H1 (cell line): ENCODE results near the gene CTSA. TPM values are rescaled to one million over a fixed set of nuclear protein-coding genes. Genes with fewer than 3 reads are reported as not detected.

Experiments
- CTCF ChIA-PET: fragments of 300-600 bp; sonication (Branson Sonifier 250); formaldehyde crosslinking; loops from one replicate; lab custom pipeline; 2021; ENCODE audit not compliant: partially characterized antibody; lab: Charles Lee
- POLR2A ChIA-PET: fragments of 300-600 bp; sonication (Branson Sonifier 250); formaldehyde crosslinking; loops from one replicate; lab custom pipeline; 2021; ENCODE audit warnings: inconsistent platforms; ENCODE audit not compliant: partially characterized antibody; lab: Charles Lee
- DNase-seq, 2 experiments: peaks; one replicate each; pipeline versions ENCODE4 v3.0.0 to v3.0.0-alpha.2; 2010 to 2022; ENCODE audit warnings: low spot score in 2 of 2, low read depth in 1 of 2, mixed read lengths in 1 of 2
- FAIRE-seq: peaks from 2 replicates; lab custom pipeline; 2011; peaks lifted over from hg19 to GRCh38; lab: Jason Lieb, UNC
- H2AFZ ChIP-seq: 2 replicates; pipeline ENCODE4 v1.8.1; 2012; ENCODE audit warnings: low read length, inconsistent platforms
- H2AK5ac ChIP-seq: 2 replicates; pipeline ENCODE4 v1.6.1; 2013; ENCODE audit warnings: low read depth, low read length
- H2BK120ac ChIP-seq: replicated peaks from 2 replicates; pipeline ENCODE3; 2013; ENCODE audit warnings: low read depth, low read length, inconsistent platforms
- H2BK12ac ChIP-seq: 2 replicates; pipeline ENCODE4 v1.6.1; 2013; ENCODE audit warnings: low read depth, low read length
- H2BK15ac ChIP-seq: 2 replicates; pipeline ENCODE4 v1.6.1; 2013; ENCODE audit warnings: low read length
- H2BK20ac ChIP-seq: 2 replicates; pipeline ENCODE4 v1.6.1; 2013; ENCODE audit warnings: low read length
- H2BK5ac ChIP-seq: 2 replicates; pipeline ENCODE4 v1.6.1; 2013; ENCODE audit warnings: low read depth, low read length
- H3K14ac ChIP-seq: 2 replicates; pipeline ENCODE4 v1.6.1; 2013; ENCODE audit warnings: inconsistent platforms; ENCODE audit not compliant: insufficient read length
- H3K18ac ChIP-seq: 2 replicates; pipeline ENCODE4 v1.6.1; 2013; ENCODE audit warnings: low read length; ENCODE audit errors: extremely low read depth
- H3K23ac ChIP-seq: 2 replicates; pipeline ENCODE4 v1.6.1; 2013; ENCODE audit warnings: inconsistent platforms; ENCODE audit not compliant: insufficient read length
- H3K23me2 ChIP-seq: 2 replicates; pipeline ENCODE4 v1.6.1; 2013; ENCODE audit warnings: low read depth, low read length
- H3K27ac ChIP-seq: 2 replicates; pipeline ENCODE4 v1.6.1; 2011; ENCODE audit warnings: low read depth, low read length, inconsistent platforms
- H3K27me3 ChIP-seq, 4 experiments: replicated peaks in 1 of 4; 1 replicate in 1 of 4; 2 replicates in 3 of 4; pipeline versions ENCODE4 v1.6.1 to v1.8.1; 2011 to 2013; ENCODE audit warnings: low read length in 3 of 4, mild to moderate bottlenecking in 3 of 4, inconsistent platforms in 2 of 4, mixed read lengths in 2 of 4, moderate library complexity in 1 of 4; ENCODE audit not compliant: control insufficient read depth in 3 of 4, insufficient read depth in 3 of 4; ENCODE audit errors: extremely low read depth in 1 of 4
- H3K36me3 ChIP-seq, 4 experiments: 2 replicates each; pipeline versions ENCODE4 v1.6.1 to v1.8.1; 2011 to 2013; ENCODE audit warnings: mild to moderate bottlenecking in 4 of 4, low read length in 3 of 4, moderate library complexity in 2 of 4, control low read depth in 1 of 4, inconsistent platforms in 1 of 4; ENCODE audit not compliant: insufficient read depth in 4 of 4, control insufficient read depth in 2 of 4
- H3K4ac ChIP-seq: replicated peaks from 2 replicates; pipeline ENCODE3; 2013; ENCODE audit warnings: low read length, low read depth, mixed read lengths, inconsistent platforms; ENCODE audit not compliant: insufficient read length
- H3K4me1 ChIP-seq, 4 experiments: replicated peaks in 1 of 4; 1 replicate in 1 of 4; 2 replicates in 3 of 4; pipeline versions ENCODE4 v1.6.1 to v1.8.1; 2011 to 2013; ENCODE audit warnings: low read length in 3 of 4, inconsistent platforms in 2 of 4, mixed read lengths in 1 of 4; ENCODE audit not compliant: insufficient read depth in 4 of 4, control insufficient read depth in 3 of 4
- H3K4me2 ChIP-seq, 2 experiments: 2 replicates each; pipeline versions ENCODE4 v1.6.1 to v1.8.1; 2011 to 2013; ENCODE audit warnings: low read depth in 2 of 2, low read length in 2 of 2, control low read depth in 1 of 2, inconsistent platforms in 1 of 2, mild to moderate bottlenecking in 1 of 2; ENCODE audit not compliant: insufficient read depth in 1 of 2
- H3K4me3 ChIP-seq, 4 experiments: fragments of 200-600, 300-600 bp in 1 of 4; sonication (generic), shearing (Covaris generic), sonication (Bioruptor Twin) in 1 of 4; 2 replicates each; pipeline versions ENCODE4 v1.5.1 to v1.8.1; 2011 to 2016; ENCODE audit warnings: low read length in 4 of 4, low read depth in 3 of 4, control low read depth in 2 of 4, inconsistent platforms in 2 of 4, mild to moderate bottlenecking in 2 of 4, mixed read lengths in 1 of 4, moderate library complexity in 1 of 4; ENCODE audit not compliant: insufficient read depth in 2 of 4; ENCODE audit errors: extremely low read depth in 1 of 4
- H3K56ac ChIP-seq: replicated peaks from 2 replicates; pipeline ENCODE3; 2013; ENCODE audit warnings: low read depth, mild to moderate bottlenecking, mixed read lengths, low read length, inconsistent platforms; ENCODE audit not compliant: insufficient read length
- H3K79me1 ChIP-seq: 2 replicates; pipeline ENCODE4 v1.6.1; 2013; ENCODE audit warnings: low read depth, low read length, control low read depth
- H3K79me2 ChIP-seq, 2 experiments: 2 replicates each; pipeline versions ENCODE4 v1.6.1 to v1.8.1; 2012 to 2013; ENCODE audit warnings: low read length in 2 of 2, mild to moderate bottlenecking in 2 of 2, inconsistent platforms in 1 of 2; ENCODE audit not compliant: insufficient read depth in 2 of 2, control insufficient read depth in 1 of 2
- H3K9ac ChIP-seq, 4 experiments: replicated peaks in 1 of 4; 1 replicate in 1 of 4; 2 replicates in 3 of 4; pipeline versions ENCODE4 v1.6.1 to v1.8.1; 2011 to 2013; ENCODE audit warnings: low read depth in 3 of 4, low read length in 3 of 4, control low read depth in 2 of 4, mild to moderate bottlenecking in 2 of 4, moderate library complexity in 2 of 4, inconsistent platforms in 1 of 4; ENCODE audit errors: extremely low read depth in 1 of 4
- H3K9me3 ChIP-seq, 2 experiments: 2 replicates each; pipeline versions ENCODE4 v1.6.1 to v1.8.1; 2012 to 2013; ENCODE audit warnings: mild to moderate bottlenecking in 2 of 2, moderate library complexity in 2 of 2, control low read depth in 1 of 2, inconsistent platforms in 1 of 2, low read depth in 1 of 2, low read length in 1 of 2, mixed read lengths in 1 of 2; ENCODE audit not compliant: insufficient read depth in 2 of 2
- H4K20me1 ChIP-seq, 2 experiments: replicated peaks in 1 of 2; 2 replicates each; pipeline versions ENCODE3 to v1.8.1; 2011 to 2013; ENCODE audit warnings: inconsistent platforms in 2 of 2, low read length in 2 of 2, mild to moderate bottlenecking in 1 of 2; ENCODE audit not compliant: insufficient read depth in 2 of 2, control insufficient read depth in 1 of 2
- H4K5ac ChIP-seq: 2 replicates; pipeline ENCODE4 v1.6.1; 2013; ENCODE audit warnings: low read length, low read depth, mixed read lengths, inconsistent platforms; ENCODE audit not compliant: insufficient read length
- H4K8ac ChIP-seq: 2 replicates; pipeline ENCODE4 v1.8.0; 2013; ENCODE audit warnings: mild to moderate bottlenecking, moderate library complexity, low read length, inconsistent platforms; ENCODE audit not compliant: insufficient read depth; ENCODE audit errors: extremely low read depth
- H4K91ac ChIP-seq: replicated peaks from 2 replicates; pipeline ENCODE3; 2013; ENCODE audit warnings: low read length, mixed read lengths, inconsistent platforms; ENCODE audit not compliant: insufficient read length
- BACH1 ChIP-seq: IDR thresholded peaks from 2 replicates; pipeline ENCODE4 v1.6.1; 2012; ENCODE audit warnings: low read length, improper control_type of control experiment
- GTF2F1 ChIP-seq: IDR thresholded peaks from 2 replicates; pipeline ENCODE4 v1.6.1; 2012; ENCODE audit warnings: low read depth, low read length, improper control_type of control experiment, borderline replicate concordance
- JUN ChIP-seq: IDR thresholded peaks from 2 replicates; pipeline ENCODE4 v1.6.1; 2011; ENCODE audit warnings: low read depth, mild to moderate bottlenecking, improper control_type of control experiment, low read length
- JUND ChIP-seq: IDR thresholded peaks from 2 replicates; pipeline ENCODE4 v1.6.1; 2011; ENCODE audit warnings: mild to moderate bottlenecking, improper control_type of control experiment, low read length
- SIN3A ChIP-seq, 2 experiments: IDR thresholded peaks in 1 of 2; conservative IDR thresholded peaks in 1 of 2; 2 replicates each; pipeline ENCODE4 v1.6.1; 2011 to 2012; ENCODE audit warnings: low read length in 2 of 2, improper control_type of control experiment in 1 of 2, low read depth in 1 of 2, mild to moderate bottlenecking in 1 of 2
- SRF ChIP-seq: IDR thresholded peaks from 2 replicates; pipeline ENCODE4 v1.6.1; 2011; ENCODE audit warnings: mild to moderate bottlenecking, low read depth, low read length, moderate library complexity
- TCF12 ChIP-seq: IDR thresholded peaks from 2 replicates; pipeline ENCODE4 v1.6.1; 2011; ENCODE audit warnings: low read depth, mild to moderate bottlenecking, low read length
- WGBS, 2 experiments: shearing (Covaris generic) in 1 of 2; methylation state at CpG; one replicate each; pipeline versions ENCODE4 v1.1.6 to v1.1.7; 2013 to 2015; ENCODE audit warnings: low lambda C conversion rate in 2 of 2, mixed read lengths in 2 of 2, inconsistent platforms in 1 of 2, low coverage in 1 of 2, missing lambda C conversion rate in 1 of 2; ENCODE audit not compliant: insufficient replicate concordance in 2 of 2, insufficient coverage in 1 of 2, insufficient read length in 1 of 2; ENCODE audit errors: extremely low coverage in 1 of 2, missing lambda C conversion rate in 1 of 2; 5-methylcytosine and 5-hydroxymethylcytosine counted together
- polyA plus RNA-seq, 7 experiments: library from polyadenylated mRNA; depleted of rRNA in 3 of 7; stranded (reverse) in 5 of 7; unstranded in 2 of 7; fragments of >200 nt in 5 of 7; fragments of 200-250 nt in 2 of 7; gene quantifications; 1 replicate in 5 of 7; 2 replicates in 1 of 7; 4 replicates in 1 of 7; pipeline versions ENCODE4 v1.2.1 to v1.2.3, GENCODE V29; 2011 to 2013; ENCODE audit warnings: missing spikeins in 2 of 7, mixed read lengths in 2 of 7
- total RNA-seq: library from RNA; stranded (reverse); fragmentation: NEBNext Ultra II Directional; extraction: Animal tissue kit (Norgen Biotek cat#: 25700); gene quantifications from 2 replicates; pipeline ENCODE4 v1.2.1, GENCODE V29; 2021
- TF ChIP-seq, protein P1 (sequence below), 3 experiments: IDR thresholded peaks; 1 replicate in 2 of 3; 2 replicates in 1 of 3; pipeline versions ENCODE4 v1.5.1 to v1.6.1; 2011; ENCODE audit warnings: low read length in 3 of 3, mild to moderate bottlenecking in 3 of 3, inconsistent platforms in 2 of 3, low read depth in 1 of 3, moderate library complexity in 1 of 3; ENCODE audit not compliant: insufficient read depth in 1 of 3; ENCODE audit errors: control extremely low read depth in 1 of 3
- TF ChIP-seq, protein P2 (sequence below): IDR thresholded peaks from 2 replicates; pipeline ENCODE4 v1.6.1; 2012; ENCODE audit warnings: low read length, inconsistent platforms

CTSA gene
- total and polyA plus RNA-seq, 2 of the 8 experiments (the other 6 are each of a cell fraction or from before 2014, with no cell fraction given), result 49.7 to 74.0 TPM

DNA sequence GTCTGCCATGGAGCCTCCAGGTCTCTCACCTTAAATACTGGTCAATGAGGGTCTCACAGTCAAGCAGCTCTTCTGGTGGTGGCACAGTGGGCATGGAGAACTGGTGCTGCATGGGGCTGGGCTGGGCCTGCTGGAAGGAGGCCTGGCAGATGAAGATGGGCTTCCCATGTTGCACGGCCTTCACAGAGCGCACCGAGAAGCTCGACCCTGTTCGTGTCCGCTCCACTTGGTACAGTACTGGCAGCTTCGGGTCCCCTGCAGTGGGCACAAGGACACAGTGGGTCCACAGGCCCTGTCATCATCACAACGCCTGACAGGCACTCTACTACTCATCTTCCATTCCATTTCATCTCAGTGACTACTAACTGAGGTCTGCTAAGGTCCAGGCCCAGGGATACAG, 42.7 kb upstream of the CTSA start:
- Histone ChIP-seq H4K5ac (no peak overlapping the region), H4K20me1 (no peaks in the 10 kb centered on the region), H3K56ac (no peak overlapping the region), H3K4ac (no peak overlapping the region), H3K23me2 (no peaks in the 10 kb centered on the region), H3K36me3 (peaks cover 8 to 46% (median 10%) of the 10 kb centered on the region in 4 experiments), H3K79me1 (no peaks in the 10 kb centered on the region), H2BK120ac (no peak overlapping the region), H3K27me3 (no peaks in the 10 kb centered on the region), H4K91ac (no peak overlapping the region), H2BK5ac (0 out of 2 replicates have a peak overlapping the region, but pooled peaks have one; percentile 19), H2BK15ac (0 out of 2 replicates have a peak overlapping the region, but pooled peaks have one; percentile 18), H2AFZ (no peak overlapping the region), H3K4me3 (no peak overlapping the region), H3K9ac (no peak overlapping the region), H2AK5ac (peak overlapping the region; percentile 72; the same call in 1 of the 2 replicates), H3K79me2 (peaks cover 0 to 7% of the 10 kb centered on the region in 2 experiments; a peak in 1 of 4 replicates), H3K27ac (no peak overlapping the region), H2BK12ac (no peak overlapping the region), H3K4me2 (no peak overlapping the region), H2BK20ac (no peak overlapping the region), H3K9me3 (no peaks in the 10 kb centered on the region), H3K4me1 (peaks cover 2 to 6% (median 4%) of the 10 kb centered on the region in 4 experiments; a peak in 5 of 7 replicates), H4K8ac (no peak overlapping the region), H3K18ac (no peak overlapping the region), H3K14ac (no peak overlapping the region), H3K23ac (no peak overlapping the region)
- ChIA-PET CTCF (interaction anchor here (1.0 to 1.4 kb wide), 3 partner anchors 9 to 49 kb away, joined by 3 to 4 read pairs (median 3); no protein-coding TSS in a partner anchor), POLR2A (interaction anchor here (0.5 to 4.5 kb wide), 5 partner anchors 9 to 32 kb away, joined by 3 to 36 read pairs (median 11); partner anchors contain the start of genes SNX21 and ZSWIM1)
- no peak for FAIRE-seq
- WGBS, 2 experiments, result 92% methylated on average over 8 of the region's 8 CpGs; no CpG with 5 or more reads in 1 of the 2 experiments
- DNase-seq, result no peak
- no peak for TF ChIP-seq SIN3A (conservative IDR thresholded peaks at IDR 0.05 in 1 of 2, IDR thresholded peaks at IDR 0.05 in 1 of 2; ENCODE audit: low read depth in 1 of 2, low read length in 2 of 2)
- TF ChIP-seq, protein P1, sequence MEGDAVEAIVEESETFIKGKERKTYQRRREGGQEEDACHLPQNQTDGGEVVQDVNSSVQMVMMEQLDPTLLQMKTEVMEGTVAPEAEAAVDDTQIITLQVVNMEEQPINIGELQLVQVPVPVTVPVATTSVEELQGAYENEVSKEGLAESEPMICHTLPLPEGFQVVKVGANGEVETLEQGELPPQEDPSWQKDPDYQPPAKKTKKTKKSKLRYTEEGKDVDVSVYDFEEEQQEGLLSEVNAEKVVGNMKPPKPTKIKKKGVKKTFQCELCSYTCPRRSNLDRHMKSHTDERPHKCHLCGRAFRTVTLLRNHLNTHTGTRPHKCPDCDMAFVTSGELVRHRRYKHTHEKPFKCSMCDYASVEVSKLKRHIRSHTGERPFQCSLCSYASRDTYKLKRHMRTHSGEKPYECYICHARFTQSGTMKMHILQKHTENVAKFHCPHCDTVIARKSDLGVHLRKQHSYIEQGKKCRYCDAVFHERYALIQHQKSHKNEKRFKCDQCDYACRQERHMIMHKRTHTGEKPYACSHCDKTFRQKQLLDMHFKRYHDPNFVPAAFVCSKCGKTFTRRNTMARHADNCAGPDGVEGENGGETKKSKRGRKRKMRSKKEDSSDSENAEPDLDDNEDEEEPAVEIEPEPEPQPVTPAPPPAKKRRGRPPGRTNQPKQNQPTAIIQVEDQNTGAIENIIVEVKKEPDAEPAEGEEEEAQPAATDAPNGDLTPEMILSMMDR (IDR thresholded peaks at IDR 0.05; ENCODE audit: control extremely low read depth in 1 of 3, insufficient read depth in 1 of 3, low read depth in 1 of 3, low read length in 3 of 3), result no peak
- TF ChIP-seq, protein P2, sequence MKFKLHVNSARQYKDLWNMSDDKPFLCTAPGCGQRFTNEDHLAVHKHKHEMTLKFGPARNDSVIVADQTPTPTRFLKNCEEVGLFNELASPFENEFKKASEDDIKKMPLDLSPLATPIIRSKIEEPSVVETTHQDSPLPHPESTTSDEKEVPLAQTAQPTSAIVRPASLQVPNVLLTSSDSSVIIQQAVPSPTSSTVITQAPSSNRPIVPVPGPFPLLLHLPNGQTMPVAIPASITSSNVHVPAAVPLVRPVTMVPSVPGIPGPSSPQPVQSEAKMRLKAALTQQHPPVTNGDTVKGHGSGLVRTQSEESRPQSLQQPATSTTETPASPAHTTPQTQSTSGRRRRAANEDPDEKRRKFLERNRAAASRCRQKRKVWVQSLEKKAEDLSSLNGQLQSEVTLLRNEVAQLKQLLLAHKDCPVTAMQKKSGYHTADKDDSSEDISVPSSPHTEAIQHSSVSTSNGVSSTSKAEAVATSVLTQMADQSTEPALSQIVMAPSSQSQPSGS, result no peak
- no peak for TF ChIP-seq SRF
- no peak for TF ChIP-seq JUN
- TF ChIP-seq BACH1, result no peak
- TF ChIP-seq TCF12, result no peak
- TF ChIP-seq GTF2F1, result no peak
- TF ChIP-seq JUND, result no peak
